Activated T-cell treated with anti-CD3 and anti-CD28 coated beads, Interleukin-2, amount 50 U/mL, for 72 hours (primary cell): ENCODE data around the gene HMGN4. TPM values are rescaled to one million over a fixed set of nuclear protein-coding genes. Genes with fewer than 3 reads are reported as not detected.
"Not testable (repeated sequence)": the region's sequence is repeated elsewhere in the genome, so short reads cannot be mapped to it uniquely, and the experiment has no call there.

Source experiments
- ATAC-seq, 2 donors: fragments of 150-1000 bp; cut with Tn5 transposase; replicated peaks in 1 of 2; 2 replicates each; pipeline ENCODE4 v1.10.0; 2021; ENCODE audit warnings: moderate library complexity in 2 of 2, mild to moderate bottlenecking in 1 of 2
- DNase-seq, 2 donors: peaks; one replicate each; pipeline ENCODE4 v3.0.0; 2021 to 2022; ENCODE audit warnings: mixed read lengths in 1 of 2
- H3K27ac Mint-ChIP-seq: one replicate; pipeline ENCODE4 v1.8.0; 2022; ENCODE audit warnings: mild to moderate bottlenecking, moderate library complexity, mixed read lengths
- H3K27me3 Mint-ChIP-seq: one replicate; pipeline ENCODE4 v1.8.0; 2022; ENCODE audit warnings: low read depth, mixed read lengths
- H3K36me3 Mint-ChIP-seq, 2 donors: one replicate each; pipeline ENCODE4 v1.8.0; 2022; ENCODE audit warnings: mixed read lengths in 2 of 2, mild to moderate bottlenecking in 1 of 2; ENCODE audit not compliant: insufficient read depth in 2 of 2
- H3K4me1 Mint-ChIP-seq: one replicate; pipeline ENCODE4 v1.8.0; 2022; ENCODE audit warnings: low read depth, mixed read lengths
- H3K4me3 Mint-ChIP-seq, 2 donors: one replicate each; pipeline ENCODE4 v1.8.0; 2022; ENCODE audit warnings: mild to moderate bottlenecking in 2 of 2, mixed read lengths in 2 of 2, moderate library complexity in 2 of 2
- H3K9me3 Mint-ChIP-seq, 2 donors: one replicate each; pipeline ENCODE4 v1.8.0; 2022; ENCODE audit warnings: mixed read lengths in 2 of 2
- total RNA-seq, 2 donors: library from RNA; stranded (reverse); gene quantifications; one replicate each; pipeline ENCODE4 v1.2.3, GENCODE V29; 2022

HMGN4 gene
- total RNA-seq, 2 donors from 2014 or later, result 84.7 to 90.9 TPM

DNA sequence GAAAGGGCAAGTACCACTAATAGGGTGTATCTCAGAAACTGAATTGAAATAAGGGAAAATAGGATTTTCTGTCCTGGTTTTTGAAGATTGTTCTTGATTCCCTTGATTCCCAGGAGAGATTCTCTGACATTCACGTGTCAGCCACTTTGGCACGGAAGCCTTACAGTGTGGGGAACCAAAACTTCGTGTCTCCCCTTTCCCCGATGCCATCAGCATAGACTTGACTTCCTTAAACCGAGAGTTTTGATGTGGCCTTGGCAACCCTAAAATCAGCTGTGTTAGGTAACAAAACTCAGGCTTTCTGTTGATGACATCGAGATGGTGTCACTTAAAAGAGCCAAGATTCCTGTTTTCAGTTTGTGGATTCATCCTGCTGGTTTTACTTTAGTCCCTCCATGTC lies 7.5 kb downstream of the HMGN4 start:
- no peak overlapping the region for H3K27ac Mint-ChIP-seq
- no peaks in the 10 kb centered on the region for H3K27me3 Mint-ChIP-seq
- DNase-seq, result no peak
- peaks cover 29% of the 10 kb centered on the region for H3K4me1 Mint-ChIP-seq
- H3K36me3 Mint-ChIP-seq, result peaks cover 6 to 15% of the 10 kb centered on the region in 2 donors
- H3K9me3 Mint-ChIP-seq, result no peaks in the 10 kb centered on the region
- H3K4me3 Mint-ChIP-seq, result no peak overlapping the region
- no peak for ATAC-seq

DNA sequence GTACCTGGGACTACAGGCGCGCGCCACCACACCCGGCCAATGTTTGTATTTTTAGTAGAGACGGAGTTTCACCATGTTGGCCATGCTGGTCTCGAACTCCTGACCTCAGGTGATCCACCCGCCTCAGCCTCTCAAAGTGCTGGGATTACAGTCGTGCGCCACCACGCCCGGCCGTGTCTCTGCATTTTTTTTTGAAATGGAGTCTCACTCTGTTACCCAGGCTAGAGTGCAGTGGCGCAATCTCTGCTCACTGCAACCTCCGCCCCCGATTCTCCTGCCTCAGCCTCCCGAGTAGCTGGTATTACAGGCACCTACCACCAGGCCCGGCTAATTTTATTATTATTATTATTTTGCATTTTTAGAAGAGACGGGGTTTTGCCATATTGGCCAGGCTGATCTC lies 9.2 kb downstream of the HMGN4 start:
- H3K9me3 Mint-ChIP-seq, H3K4me3 Mint-ChIP-seq, ATAC-seq, H3K27me3 Mint-ChIP-seq, DNase-seq, H3K36me3 Mint-ChIP-seq, H3K27ac Mint-ChIP-seq: not testable (repeated sequence)
- peaks cover 21% of the 10 kb centered on the region for H3K4me1 Mint-ChIP-seq

GRCh38 chr6:26550250-26550993 lies 12.3 kb downstream of the HMGN4 start:
- H3K27ac Mint-ChIP-seq, result peak overlapping the region; percentile 92
- peak; percentile 44 to 67 for ATAC-seq
- H3K9me3 Mint-ChIP-seq, result no peaks in the 10 kb centered on the region
- peak; percentile 59 to 73 for DNase-seq
- peaks cover 2% of the 10 kb centered on the region in 2 donors for H3K36me3 Mint-ChIP-seq
- peaks cover 15% of the 10 kb centered on the region for H3K4me1 Mint-ChIP-seq
- peak overlapping the region in 1 of 2 donors; percentile 95 for H3K4me3 Mint-ChIP-seq
- H3K27me3 Mint-ChIP-seq, result no peaks in the 10 kb centered on the region

- peaks cover 18% of the 10 kb centered on the region for H3K4me1 Mint-ChIP-seq
- no peak for DNase-seq
Measured at GRCh38 chr6:26552205-26552604, 14.0 kb downstream of the HMGN4 start.

GRCh38 chr6:26552640-26553188 lies 14.5 kb downstream of the HMGN4 start:
- H3K27ac Mint-ChIP-seq, result no peak overlapping the region
- H3K4me1 Mint-ChIP-seq, result peaks cover 18% of the 10 kb centered on the region
- ATAC-seq, result no peak
- no peak for DNase-seq
- peaks cover 0 to 2% of the 10 kb centered on the region in 2 donors for H3K36me3 Mint-ChIP-seq
- no peaks in the 10 kb centered on the region for H3K27me3 Mint-ChIP-seq
- no peak overlapping the region for H3K4me3 Mint-ChIP-seq
- no peaks in the 10 kb centered on the region for H3K9me3 Mint-ChIP-seq

More at GRCh38 chr6:26552205-26552604, 14.0 kb downstream of the HMGN4 start:
- peaks cover 0 to 2% of the 10 kb centered on the region in 2 donors for H3K36me3 Mint-ChIP-seq
- H3K9me3 Mint-ChIP-seq, result no peaks in the 10 kb centered on the region
- no peak for ATAC-seq
- H3K27ac Mint-ChIP-seq, result no peak overlapping the region
- no peaks in the 10 kb centered on the region for H3K27me3 Mint-ChIP-seq
- no peak overlapping the region for H3K4me3 Mint-ChIP-seq

GRCh38 chr6:26553264-26553634 lies 15.1 kb downstream of the HMGN4 start:
- Mint-ChIP-seq H3K4me3 (no peak overlapping the region), H3K4me1 (peaks cover 18% of the 10 kb centered on the region), H3K36me3 (no peaks in the 10 kb centered on the region), H3K27ac (no peak overlapping the region), H3K9me3 (no peaks in the 10 kb centered on the region), H3K27me3 (no peaks in the 10 kb centered on the region)
- peak; percentile 63 to 67 for ATAC-seq
- peak; percentile 79 to 84 for DNase-seq

DNA sequence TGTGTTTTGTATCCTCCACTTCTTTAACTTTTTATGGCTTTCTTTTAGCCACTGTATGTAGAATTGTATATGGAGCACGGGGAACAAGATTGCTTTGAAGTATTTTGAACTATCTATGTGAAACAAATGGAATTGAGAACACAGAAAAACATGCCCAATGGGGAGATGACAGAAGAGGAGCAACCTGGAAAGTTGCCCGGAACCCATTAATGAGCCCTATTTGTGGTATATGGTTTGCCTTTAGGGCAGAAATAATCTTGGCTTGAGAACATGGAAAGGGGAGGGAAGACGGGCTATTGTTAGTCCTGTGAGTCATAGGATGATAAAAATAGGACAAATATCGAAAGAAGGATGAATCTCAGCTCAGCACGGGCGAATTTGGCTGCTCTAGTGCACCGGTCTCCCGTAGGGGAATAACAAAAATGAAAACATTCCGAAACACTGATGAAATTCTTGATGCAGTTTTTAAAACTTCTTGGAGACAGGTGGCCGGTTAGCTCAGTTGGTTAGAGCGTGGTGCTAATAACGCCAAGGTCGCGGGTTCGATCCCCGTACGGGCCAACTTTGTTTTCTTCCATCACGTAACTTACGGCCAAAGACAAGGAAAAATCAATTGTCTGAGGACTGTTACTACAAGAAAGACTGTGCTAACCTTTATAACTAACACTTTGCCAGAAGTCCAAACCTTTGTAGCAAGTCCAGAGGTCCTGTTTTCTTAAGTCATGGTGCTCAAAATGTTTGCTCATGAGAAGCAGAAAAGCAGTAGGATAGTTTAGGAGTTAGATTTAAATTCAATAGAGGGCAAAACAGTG lies 15.7 kb downstream of the HMGN4 start:
- no peak overlapping the region for H3K4me3 Mint-ChIP-seq
- ATAC-seq, result peak; percentile 63 to 73
- H3K9me3 Mint-ChIP-seq, result no peaks in the 10 kb centered on the region
- no peaks in the 10 kb centered on the region for H3K27me3 Mint-ChIP-seq
- no peaks in the 10 kb centered on the region for H3K36me3 Mint-ChIP-seq
- peaks cover 18% of the 10 kb centered on the region for H3K4me1 Mint-ChIP-seq
- peak; percentile 77 to 85 for DNase-seq
- H3K27ac Mint-ChIP-seq, result no peak overlapping the region

DNA sequence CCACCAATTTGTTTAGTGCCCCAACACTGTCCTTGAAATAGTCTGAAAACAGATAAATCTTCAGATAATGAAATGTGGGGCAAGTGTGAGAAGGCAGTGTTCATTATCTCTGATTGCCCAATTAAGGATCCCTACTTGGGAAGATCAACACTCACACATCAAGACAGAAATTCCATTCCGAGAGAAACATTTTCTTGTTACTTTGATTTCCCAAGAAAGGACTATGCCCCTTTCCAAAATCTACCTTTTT lies 16.2 kb downstream of the HMGN4 start:
- no peaks in the 10 kb centered on the region for H3K36me3 Mint-ChIP-seq
- H3K4me3 Mint-ChIP-seq, result no peak overlapping the region
- H3K4me1 Mint-ChIP-seq, result peaks cover 18% of the 10 kb centered on the region
- H3K27ac Mint-ChIP-seq, result no peak overlapping the region
- no peaks in the 10 kb centered on the region for H3K27me3 Mint-ChIP-seq
- DNase-seq (no peak), ATAC-seq (no peak)
- no peaks in the 10 kb centered on the region for H3K9me3 Mint-ChIP-seq

DNA sequence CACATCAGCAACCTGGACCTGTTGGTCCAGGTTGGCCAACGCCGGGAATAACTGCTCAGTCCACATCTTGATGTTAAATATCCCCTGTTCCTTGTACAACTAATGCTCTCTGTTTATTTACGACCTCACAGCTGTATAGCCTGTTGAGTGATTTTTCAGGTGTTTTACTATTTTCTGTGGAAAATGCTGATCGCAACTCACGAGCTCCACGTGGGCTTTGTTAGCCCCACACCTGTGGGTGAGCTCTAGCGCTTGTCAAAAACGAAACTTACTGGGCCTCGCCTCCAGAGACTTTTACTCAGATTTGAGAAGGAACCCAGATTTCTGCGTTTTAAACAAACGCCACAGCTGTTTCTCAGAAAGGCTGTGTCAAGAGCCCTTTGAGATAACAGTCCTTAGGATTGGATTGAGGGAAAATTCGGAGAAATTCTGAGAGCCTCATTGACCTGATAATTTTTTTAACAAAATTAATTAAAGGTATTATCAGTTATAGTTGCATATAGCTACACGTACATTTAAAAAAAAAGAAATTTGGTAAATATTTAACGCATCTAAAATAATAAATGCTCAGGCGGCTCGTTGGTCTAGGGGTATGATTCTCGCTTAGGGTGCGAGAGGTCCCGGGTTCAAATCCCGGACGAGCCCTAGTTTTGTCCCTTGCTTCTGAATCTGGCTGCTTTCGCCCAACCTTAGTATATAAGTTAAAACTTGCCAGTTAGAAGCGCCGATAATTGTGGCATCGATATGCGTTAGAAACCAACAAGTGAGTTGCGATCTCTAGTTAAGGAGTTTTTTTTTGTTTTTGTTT lies 16.7 kb downstream of the HMGN4 start:
- H3K36me3 Mint-ChIP-seq, result no peaks in the 10 kb centered on the region
- peak; percentile 51 to 65 for DNase-seq
- H3K27ac Mint-ChIP-seq, result no peak overlapping the region
- H3K27me3 Mint-ChIP-seq, result no peaks in the 10 kb centered on the region
- H3K4me1 Mint-ChIP-seq, result peaks cover 18% of the 10 kb centered on the region
- peak overlapping the region in 1 of 2 donors; percentile 88 for H3K4me3 Mint-ChIP-seq
- ATAC-seq, result peak; percentile 18 to 28
- no peaks in the 10 kb centered on the region for H3K9me3 Mint-ChIP-seq

GRCh38 chr6:26555505-26556262 lies 17.5 kb downstream of the HMGN4 start:
- ATAC-seq (no peak), DNase-seq (no peak)
- Mint-ChIP-seq H3K4me3 (peak overlapping the region; percentile 11 to 88), H3K4me1 (peaks cover 12% of the 10 kb centered on the region), H3K36me3 (no peaks in the 10 kb centered on the region), H3K27ac (peak overlapping the region; percentile 94), H3K9me3 (no peaks in the 10 kb centered on the region), H3K27me3 (no peaks in the 10 kb centered on the region)

- Mint-ChIP-seq H3K36me3 (no peaks in the 10 kb centered on the region), H3K27me3 (no peaks in the 10 kb centered on the region), H3K27ac (peak overlapping the region; percentile 94), H3K4me1 (peaks cover 6% of the 10 kb centered on the region), H3K9me3 (no peaks in the 10 kb centered on the region), H3K4me3 (peak overlapping the region; percentile 11 to 26)
- DNase-seq, result peak in 1 of 2 donors; percentile 56
- peak; percentile 8 to 17 for ATAC-seq
Measured at GRCh38 chr6:26556263-26557070, 18.3 kb downstream of the HMGN4 start.
